ENCODE data around the gene ITPKC.
"Not testable (repeated sequence)": the region's sequence is repeated elsewhere in the genome, so short reads cannot be mapped to it uniquely, and the experiment has no call there.

The ITPKC gene

DNA sequence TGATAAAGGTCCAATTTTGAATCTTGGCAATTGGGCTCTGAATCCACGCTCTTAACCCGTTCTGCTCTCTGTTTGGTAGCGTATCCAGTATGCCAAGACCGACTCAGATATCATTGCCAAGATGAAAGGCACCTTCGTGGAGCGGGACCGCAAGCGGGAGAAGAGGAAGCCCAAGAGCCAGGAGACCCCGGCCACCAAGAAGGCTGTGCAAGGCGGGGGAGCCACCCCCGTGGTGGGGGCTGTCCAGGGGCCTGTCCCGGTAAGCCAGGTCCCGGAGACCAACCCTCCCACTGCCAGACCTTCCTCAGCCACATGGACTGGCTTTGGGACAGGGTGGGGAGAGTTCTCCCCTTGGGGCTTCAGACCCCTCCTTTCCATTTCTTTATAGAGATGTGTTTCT lies 42.4 kb downstream of the ITPKC start:
- DNase-seq (ENCODE audit: low read depth, low spot score), result no peak
- TF ChIP-seq YY1 (IDR thresholded peaks at IDR 0.05; ENCODE audit: insufficient read depth, insufficient read length), result no peak
- TF ChIP-seq ZNF274 (IDR thresholded peaks at IDR 0.05; ENCODE audit: low read depth, low read length), result no peak
- no peak for TF ChIP-seq SUZ12 (IDR thresholded peaks at IDR 0.05; ENCODE audit: extremely low read depth, insufficient read depth, insufficient read length)
- H3K36me3 ChIP-seq (ENCODE audit: insufficient read depth, insufficient read length, low read length), result peaks cover 91% of the 10 kb centered on the region
- no peak overlapping the region for H3K4me3 ChIP-seq (ENCODE audit: insufficient read length, low read depth)
- H3K27me3 ChIP-seq (ENCODE audit: insufficient read depth, insufficient read length), result no peaks in the 10 kb centered on the region
- no peak overlapping the region for H3K9ac ChIP-seq (ENCODE audit: insufficient read length, low read depth)
- no peaks in the 10 kb centered on the region for H3K9me3 ChIP-seq (ENCODE audit: insufficient read depth, low read length)
- H3K4me1 ChIP-seq (ENCODE audit: insufficient read depth, insufficient read length), result peaks cover 12% of the 10 kb centered on the region

- no peaks in the 10 kb centered on the region for H3K4me1 ChIP-seq (ENCODE audit: insufficient read depth, insufficient read length)
- DNase-seq (ENCODE audit: low read depth, low spot score), result no peak
- no peak overlapping the region for H3K9ac ChIP-seq (ENCODE audit: insufficient read length, low read depth)
- H3K36me3 ChIP-seq (ENCODE audit: insufficient read depth, insufficient read length, low read length), result peaks cover 82% of the 10 kb centered on the region
- no peak for TF ChIP-seq YY1 (IDR thresholded peaks at IDR 0.05; ENCODE audit: insufficient read depth, insufficient read length)
- no peak for TF ChIP-seq ZNF274 (IDR thresholded peaks at IDR 0.05; ENCODE audit: low read depth, low read length)
- no peak for TF ChIP-seq SUZ12 (IDR thresholded peaks at IDR 0.05; ENCODE audit: extremely low read depth, insufficient read depth, insufficient read length)
- H3K9me3 ChIP-seq (ENCODE audit: insufficient read depth, low read length), result no peaks in the 10 kb centered on the region
- H3K27me3 ChIP-seq (ENCODE audit: insufficient read depth, insufficient read length), result no peaks in the 10 kb centered on the region
- H3K4me3 ChIP-seq (ENCODE audit: insufficient read length, low read depth), result no peak overlapping the region
These were observed 46.0 kb downstream of the ITPKC start for GRCh38 chr19:40762754-40763470.

- H3K27me3 ChIP-seq (ENCODE audit: insufficient read depth, insufficient read length), result no peaks in the 10 kb centered on the region
- H3K4me1 ChIP-seq (ENCODE audit: insufficient read depth, insufficient read length), result no peaks in the 10 kb centered on the region
- no peak overlapping the region for H3K9ac ChIP-seq (ENCODE audit: insufficient read length, low read depth)
- H3K4me3 ChIP-seq (ENCODE audit: insufficient read length, low read depth), result no peak overlapping the region
- TF ChIP-seq SUZ12 (IDR thresholded peaks at IDR 0.05; ENCODE audit: extremely low read depth, insufficient read depth, insufficient read length), result no peak
- TF ChIP-seq YY1 (IDR thresholded peaks at IDR 0.05; ENCODE audit: insufficient read depth, insufficient read length), result no peak
- TF ChIP-seq ZNF274 (IDR thresholded peaks at IDR 0.05; ENCODE audit: low read depth, low read length), result no peak
- H3K9me3 ChIP-seq (ENCODE audit: insufficient read depth, low read length), result no peaks in the 10 kb centered on the region
- DNase-seq (ENCODE audit: low read depth, low spot score), result no peak
- peaks cover 77% of the 10 kb centered on the region for H3K36me3 ChIP-seq (ENCODE audit: insufficient read depth, insufficient read length, low read length)
These were observed 46.6 kb downstream of the ITPKC start for GRCh38 chr19:40763526-40763925.

DNA sequence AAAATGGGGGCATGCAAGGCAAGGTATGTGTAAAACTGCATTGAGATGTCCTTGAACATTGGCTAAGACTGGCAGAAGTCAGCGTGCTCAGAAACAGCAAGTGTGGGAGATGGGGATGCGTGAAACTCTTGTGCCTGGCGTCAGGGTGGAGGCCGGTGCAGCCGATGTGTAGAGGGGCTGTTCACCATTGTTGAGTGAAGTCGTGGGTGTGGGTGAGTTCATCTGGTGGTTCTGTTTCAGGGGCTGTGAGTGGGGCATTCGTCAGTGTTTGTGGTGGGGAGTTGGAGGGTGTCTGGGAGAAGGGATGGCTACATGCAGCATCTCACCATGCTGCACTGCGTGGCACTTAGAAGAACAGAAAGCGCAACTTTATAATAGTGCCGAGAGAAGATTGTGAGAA lies 47.1 kb downstream of the ITPKC start:
- DNase-seq (ENCODE audit: low read depth, low spot score), result no peak
- Histone ChIP-seq H3K36me3 (ENCODE audit: insufficient read depth, insufficient read length, low read length) (peaks cover 80% of the 10 kb centered on the region), H3K9me3 (ENCODE audit: insufficient read depth, low read length) (no peaks in the 10 kb centered on the region), H3K4me1 (ENCODE audit: insufficient read depth, insufficient read length) (no peaks in the 10 kb centered on the region), H3K27me3 (ENCODE audit: insufficient read depth, insufficient read length) (no peaks in the 10 kb centered on the region), H3K9ac (ENCODE audit: insufficient read length, low read depth) (no peak overlapping the region), H3K4me3 (ENCODE audit: insufficient read length, low read depth) (no peak overlapping the region)
- TF ChIP-seq YY1 (IDR thresholded peaks at IDR 0.05; ENCODE audit: insufficient read depth, insufficient read length) (no peak), SUZ12 (IDR thresholded peaks at IDR 0.05; ENCODE audit: extremely low read depth, insufficient read depth, insufficient read length) (no peak), ZNF274 (IDR thresholded peaks at IDR 0.05; ENCODE audit: low read depth, low read length) (no peak)

DNA sequence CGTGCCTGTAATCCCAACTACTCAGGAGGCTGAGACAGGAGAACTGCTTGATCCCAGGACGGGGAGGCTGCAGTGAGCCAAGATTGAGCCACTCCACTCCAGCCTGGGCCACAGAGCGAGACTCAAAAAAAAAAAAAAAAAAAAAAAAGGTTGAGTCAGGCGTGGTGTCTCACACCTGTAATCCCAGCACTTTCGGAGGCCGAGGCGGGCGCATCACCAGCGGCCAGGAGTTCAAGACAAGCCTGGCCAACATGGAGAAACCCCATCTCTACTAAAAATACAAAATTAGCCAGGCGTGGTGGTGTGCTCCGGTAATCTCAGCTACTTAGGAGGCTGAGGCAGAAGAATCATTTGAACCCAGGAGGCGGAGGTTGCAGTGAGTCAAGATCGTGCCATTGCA lies 49.5 kb downstream of the ITPKC start:
- not testable (repeated sequence) for H3K27me3 ChIP-seq (ENCODE audit: insufficient read depth, insufficient read length); H3K4me1 ChIP-seq (ENCODE audit: insufficient read depth, insufficient read length); H3K9me3 ChIP-seq (ENCODE audit: insufficient read depth, low read length); H3K4me3 ChIP-seq (ENCODE audit: insufficient read length, low read depth); H3K9ac ChIP-seq (ENCODE audit: insufficient read length, low read depth); DNase-seq (ENCODE audit: low read depth, low spot score)
- H3K36me3 ChIP-seq (ENCODE audit: insufficient read depth, insufficient read length, low read length), result peaks cover 61% of the 10 kb centered on the region

DNA sequence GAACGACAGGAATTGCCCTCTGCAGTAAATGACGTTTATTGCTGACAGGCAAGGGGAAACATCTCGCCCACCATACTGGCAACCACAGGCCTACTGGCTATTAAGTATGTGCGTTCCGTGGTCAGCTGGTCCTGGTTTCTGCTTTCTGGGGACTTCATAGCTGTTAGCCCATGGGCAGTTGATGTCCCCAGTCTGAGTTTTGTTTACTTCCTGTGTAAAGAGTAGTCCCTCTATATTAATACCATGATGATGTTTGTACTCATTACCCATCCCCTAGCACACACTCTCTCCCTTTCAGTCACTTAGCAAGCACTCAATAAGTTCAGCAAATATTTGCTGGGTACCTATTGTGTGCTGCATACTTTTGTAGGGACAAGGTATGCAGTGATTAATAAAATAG lies 52.0 kb downstream of the ITPKC start:
- TF ChIP-seq SUZ12 (IDR thresholded peaks at IDR 0.05; ENCODE audit: extremely low read depth, insufficient read depth, insufficient read length) (no peak), YY1 (IDR thresholded peaks at IDR 0.05; ENCODE audit: insufficient read depth, insufficient read length) (no peak), ZNF274 (IDR thresholded peaks at IDR 0.05; ENCODE audit: low read depth, low read length) (no peak)
- peaks cover 8% of the 10 kb centered on the region; the same call in 1 of the 2 replicates for H3K9me3 ChIP-seq (ENCODE audit: insufficient read depth, low read length)
- H3K9ac ChIP-seq (ENCODE audit: insufficient read length, low read depth), result no peak overlapping the region
- no peaks in the 10 kb centered on the region for H3K4me1 ChIP-seq (ENCODE audit: insufficient read depth, insufficient read length)
- no peak overlapping the region for H3K4me3 ChIP-seq (ENCODE audit: insufficient read length, low read depth)
- DNase-seq (ENCODE audit: low read depth, low spot score), result no peak
- H3K27me3 ChIP-seq (ENCODE audit: insufficient read depth, insufficient read length), result no peaks in the 10 kb centered on the region
- H3K36me3 ChIP-seq (ENCODE audit: insufficient read depth, insufficient read length, low read length), result peaks cover 43% of the 10 kb centered on the region

DNA sequence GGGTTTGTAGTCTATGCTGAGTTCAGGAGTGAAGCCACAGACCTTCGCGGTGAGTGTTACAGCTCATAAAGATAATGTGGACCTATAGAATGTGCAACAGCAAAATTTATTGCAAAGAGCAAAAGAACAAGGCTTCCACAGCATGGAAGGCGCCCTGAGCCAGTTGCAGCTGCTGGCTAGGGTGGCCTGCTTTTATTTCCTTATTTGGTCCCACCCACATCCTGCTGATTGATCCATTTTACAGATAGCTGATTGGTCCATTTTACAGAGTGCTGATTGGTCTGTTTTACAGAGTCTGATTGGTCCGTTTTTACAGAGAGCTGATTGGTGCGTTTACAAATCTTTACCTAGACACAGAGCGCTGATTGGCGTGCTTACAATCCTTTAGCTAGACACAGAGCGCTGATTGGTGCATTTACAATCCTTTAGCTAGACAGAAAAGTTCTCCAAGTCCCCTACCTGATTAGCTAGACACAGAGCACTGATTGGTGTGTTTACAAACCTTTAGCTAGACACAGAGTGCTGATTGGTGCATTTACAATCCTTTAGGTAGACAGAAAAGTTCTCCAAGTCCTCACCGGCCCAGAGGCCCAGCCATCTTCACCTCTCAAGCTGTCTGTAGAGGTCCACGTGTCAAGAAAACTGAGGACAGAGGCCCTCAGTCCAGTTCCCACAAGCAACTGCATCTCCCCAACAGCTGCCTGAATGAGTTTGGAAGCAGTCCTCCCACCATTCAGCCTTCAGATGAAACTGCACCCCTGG lies 54.4 kb downstream of the ITPKC start:
- H3K9me3 ChIP-seq (ENCODE audit: insufficient read depth, low read length); H3K4me1 ChIP-seq (ENCODE audit: insufficient read depth, insufficient read length); H3K27me3 ChIP-seq (ENCODE audit: insufficient read depth, insufficient read length); DNase-seq (ENCODE audit: low read depth, low spot score); H3K4me3 ChIP-seq (ENCODE audit: insufficient read length, low read depth); H3K9ac ChIP-seq (ENCODE audit: insufficient read length, low read depth): not testable (repeated sequence)
- peaks cover 30% of the 10 kb centered on the region for H3K36me3 ChIP-seq (ENCODE audit: insufficient read depth, insufficient read length, low read length)
